ENCODE measurements around the gene MRPS27.

- TF ChIP-seq YY1 (IDR thresholded peaks at IDR 0.05; ENCODE audit: insufficient read depth, insufficient read length) (no peak), SUZ12 (IDR thresholded peaks at IDR 0.05; ENCODE audit: extremely low read depth, insufficient read depth, insufficient read length) (no peak)
Measured at GRCh38 chr5:72337159-72337558, 17.1 kb upstream of the MRPS27 start.
